HCT116 (cell line): ENCODE data around the gene INSYN1. TPM values are rescaled to one million over a fixed set of nuclear protein-coding genes. Genes with fewer than 3 reads are reported as not detected.

Experiments
- ATAC-seq: fragments of 200-7000 bp; cut with Tn5 transposase; 2 replicates; pipeline ENCODE4 v1.9.1; 2020; ENCODE audit warnings: mild to moderate bottlenecking, moderate library complexity
- BruUV-seq: library from RNA; stranded (reverse); fragments of 400-500 nt; replicated peaks from 2 replicates; lab custom pipeline; 2021; lab: Mats Ljungman, UMichigan
- CTCF ChIA-PET: fragments of 300-600 bp; sonication (Branson Sonifier 250); formaldehyde crosslinking; loops from one replicate; lab custom pipeline; 2021; ENCODE audit warnings: antibody characterized with exemption; lab: Charles Lee
- POLR2A ChIA-PET: fragments of 300-600, 350-600 bp; sonication (Branson Sonifier 250); formaldehyde crosslinking; loops from one replicate; lab custom pipeline; 2021; ENCODE audit warnings: antibody characterized with exemption; lab: Charles Lee
- RAD21 ChIA-PET, 2 experiments: fragments of 300-600 bp; sonication (Branson Sonifier 250); formaldehyde crosslinking; loops; one replicate each; lab custom pipeline; 2023; ENCODE audit warnings: low total read pairs in 2 of 2; ENCODE audit not compliant: uncharacterized antibody in 2 of 2, unreplicated experiment in 2 of 2, low non-redundant PET in 1 of 2; lab: Charles Lee
- DNase-seq: peaks from one replicate; pipeline ENCODE4 v3.0.0-alpha.2; 2010; ENCODE audit warnings: low read depth, low spot score
- H2AFZ ChIP-seq: fragments of 200-600 bp; shearing (Covaris generic), sonication (generic); 2 replicates; pipeline ENCODE4 v1.6.1; 2017; ENCODE audit warnings: low read depth, mixed run types, mixed read lengths, antibody characterized with exemption, low read length; ENCODE audit not compliant: poor library complexity, severe bottlenecking
- H3K27ac ChIP-seq: 2 replicates; pipeline ENCODE4 v1.5.1; 2012; ENCODE audit warnings: low read depth, low read length
- H3K27me3 ChIP-seq: fragments of 200-600 bp; sonication (generic); 2 replicates; pipeline ENCODE4 v1.6.1; 2016; ENCODE audit warnings: mixed run types, low read length, mixed read lengths; ENCODE audit not compliant: insufficient read depth
- H3K36me3 ChIP-seq, 2 experiments: fragments of 200-500 bp in 1 of 2; fragments of 200-600 bp in 1 of 2; sonication (Bioruptor generic) in 1 of 2; sonication (generic) in 1 of 2; 2 replicates each; pipeline versions ENCODE4 v1.5.1 to v1.6.1; 2014 to 2016; ENCODE audit warnings: low read length in 2 of 2, inconsistent platforms in 1 of 2, mixed read lengths in 1 of 2, mixed run types in 1 of 2; ENCODE audit not compliant: insufficient read depth in 2 of 2, control insufficient read depth in 1 of 2
- H3K4me1 ChIP-seq, 2 experiments: fragments of 200-600 bp in 1 of 2; sonication (generic) in 1 of 2; 2 replicates each; pipeline versions ENCODE4 v1.5.1 to v1.6.1; 2012 to 2017; ENCODE audit warnings: low read length in 2 of 2, inconsistent platforms in 1 of 2, mild to moderate bottlenecking in 1 of 2, mixed read lengths in 1 of 2, mixed run types in 1 of 2, moderate library complexity in 1 of 2; ENCODE audit not compliant: insufficient read depth in 2 of 2, control insufficient read depth in 1 of 2
- H3K4me2 ChIP-seq: fragments of 200-600 bp; sonication (generic); 2 replicates; pipeline ENCODE4 v1.6.1; 2017; ENCODE audit warnings: mixed run types, low read length, mixed read lengths
- H3K4me3 ChIP-seq, 2 experiments: fragments of 200-600 bp in 1 of 2; sonication (generic) in 1 of 2; replicated peaks in 1 of 2; 2 replicates each; pipeline ENCODE4 v1.5.1; 2011 to 2016; ENCODE audit warnings: low read length in 2 of 2, control low read depth in 1 of 2, low read depth in 1 of 2, mild to moderate bottlenecking in 1 of 2, mixed read lengths in 1 of 2, mixed run types in 1 of 2
- H3K79me2 ChIP-seq: fragments of 200-600 bp; sonication (generic); 2 replicates; pipeline ENCODE4 v1.6.1; 2017; ENCODE audit warnings: mild to moderate bottlenecking, mixed run types, low read length, moderate library complexity, mixed read lengths; ENCODE audit not compliant: insufficient read depth
- H3K9ac ChIP-seq: fragments of 200-600 bp; sonication (generic); 2 replicates; pipeline ENCODE4 v1.6.1; 2016; ENCODE audit warnings: low read length, mixed read lengths
- H3K9me2 ChIP-seq: fragments of 200-600 bp; sonication (generic), shearing (Covaris generic); 2 replicates; pipeline ENCODE4 v1.6.1; 2017; ENCODE audit warnings: mixed run types, mild to moderate bottlenecking, moderate library complexity; ENCODE audit not compliant: insufficient read depth
- H3K9me3 ChIP-seq, 2 experiments: fragments of 200-500 bp in 1 of 2; fragments of 200-600 bp in 1 of 2; sonication (Bioruptor generic) in 1 of 2; sonication (generic) in 1 of 2; 2 replicates each; pipeline ENCODE4 v1.6.1; 2014 to 2017; ENCODE audit warnings: low read length in 2 of 2, mixed read lengths in 2 of 2, inconsistent platforms in 1 of 2, low read depth in 1 of 2, mild to moderate bottlenecking in 1 of 2, mixed run types in 1 of 2, moderate library complexity in 1 of 2; ENCODE audit not compliant: control insufficient read depth in 1 of 2, insufficient read depth in 1 of 2
- H4K20me1 ChIP-seq: fragments of 200-600 bp; sonication (generic), shearing (Covaris generic); 2 replicates; pipeline ENCODE4 v1.6.1; 2017; ENCODE audit warnings: mixed run types, mild to moderate bottlenecking, moderate library complexity; ENCODE audit not compliant: insufficient read depth
- CBX3 ChIP-seq: IDR thresholded peaks from 2 replicates; pipeline ENCODE4 v1.6.1; 2012; ENCODE audit warnings: low read depth
- CEBPB ChIP-seq: IDR thresholded peaks from 2 replicates; pipeline ENCODE4 v1.6.1; 2012; ENCODE audit warnings: low read depth
- EGR1 ChIP-seq: IDR thresholded peaks from 2 replicates; pipeline ENCODE4 v1.6.1; 2012; ENCODE audit warnings: low read depth
- ELF1 ChIP-seq: IDR thresholded peaks from 2 replicates; pipeline ENCODE4 v1.6.1; 2012; ENCODE audit warnings: low read depth, borderline replicate concordance
- EZH2 ChIP-seq: fragments of 200-600 bp; sonication (generic); IDR thresholded peaks from 2 replicates; pipeline ENCODE4 v1.6.1; 2017; ENCODE audit warnings: antibody characterized with exemption, mixed run types
- EZH2phosphoT487 ChIP-seq: fragments of 200-600 bp; IDR thresholded peaks from 2 replicates; pipeline ENCODE4 v1.6.1; 2018; ENCODE audit warnings: antibody characterized with exemption, borderline replicate concordance
- FOSL1 ChIP-seq: IDR thresholded peaks from 2 replicates; pipeline ENCODE4 v1.6.1; 2012; ENCODE audit warnings: low read depth
- JUND ChIP-seq: IDR thresholded peaks from 2 replicates; pipeline ENCODE4 v1.6.1; 2012
- POLR2A ChIP-seq: IDR thresholded peaks from 2 replicates; pipeline ENCODE4 v1.7.0; 2011; ENCODE audit warnings: borderline replicate concordance; ENCODE audit not compliant: insufficient read depth, insufficient read length; ENCODE audit errors: extremely low read depth
- RAD21 ChIP-seq: IDR thresholded peaks from 2 replicates; pipeline ENCODE4 v1.6.1; 2012; ENCODE audit warnings: low read depth, mild to moderate bottlenecking
- SIN3A ChIP-seq: IDR thresholded peaks from 2 replicates; pipeline ENCODE4 v1.6.1; 2012; ENCODE audit warnings: low read depth
- SP1 ChIP-seq: IDR thresholded peaks from 2 replicates; pipeline ENCODE4 v1.6.1; 2012; ENCODE audit warnings: low read depth
- YY1 ChIP-seq: IDR thresholded peaks from 2 replicates; pipeline ENCODE4 v1.6.1; 2011; ENCODE audit warnings: low read length, low read depth, moderate library complexity, mild to moderate bottlenecking; ENCODE audit not compliant: insufficient replicate concordance; ENCODE audit errors: extremely low read depth
- ZFX ChIP-seq: fragments of 450-650 bp; IDR thresholded peaks from 2 replicates; pipeline ENCODE4 v1.6.1; 2017
- ZNF274 ChIP-seq: fragments of 200-500 bp; sonication (Bioruptor generic); IDR thresholded peaks from 2 replicates; pipeline ENCODE4 v1.6.1; 2014; ENCODE audit warnings: mild to moderate bottlenecking, low read depth, low read length, inconsistent platforms
- intact Hi-C: fragments of 100-400 bp; cut with micrococcal nuclease; formaldehyde crosslinking; loops from 2 replicates; pipeline ENCODE4 v1.10.0; 2022
- total RNA-seq: library from RNA; stranded (reverse); gene quantifications from one replicate; pipeline ENCODE4 v1.2.1, GENCODE V29; 2021; ENCODE audit not compliant: unreplicated experiment
- TF ChIP-seq, protein P1 (sequence below): IDR thresholded peaks from 2 replicates; pipeline ENCODE4 v1.6.1; 2011; ENCODE audit warnings: mild to moderate bottlenecking, low read length, moderate library complexity; ENCODE audit not compliant: insufficient replicate concordance; ENCODE audit errors: extremely low read depth
- TF ChIP-seq, protein P2 (sequence below): IDR thresholded peaks from 2 replicates; pipeline ENCODE4 v1.6.1; 2012
- TF ChIP-seq, protein P3 (sequence below): IDR thresholded peaks from 2 replicates; pipeline ENCODE4 v1.6.1; 2012

INSYN1 gene
- total RNA-seq, 1 experiment from 2014 or later: 2.0 TPM

DNA sequence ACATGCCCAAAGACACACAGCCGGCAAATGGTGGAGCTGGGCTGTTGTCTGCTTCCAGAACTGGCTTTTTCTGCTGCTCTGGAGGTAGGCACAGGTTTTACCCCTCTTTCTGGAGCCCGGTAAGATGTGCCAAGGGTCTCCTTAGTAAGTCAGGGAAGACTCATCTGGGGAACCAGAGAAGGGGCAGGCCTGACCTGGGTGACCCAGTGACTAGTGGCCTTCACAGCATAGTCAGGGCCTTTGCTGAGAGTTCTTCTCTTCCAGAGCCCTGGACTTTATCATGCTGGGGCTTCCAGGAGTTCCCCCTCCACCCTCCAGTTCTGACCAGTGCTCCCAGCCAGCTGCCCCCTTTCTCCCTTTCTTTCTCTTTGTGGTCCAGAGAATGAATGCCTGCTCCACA lies 65.8 kb downstream of the INSYN1 start:
- RAD21 ChIA-PET: no interaction called here
- H3K4me1 ChIP-seq: peaks cover 27 to 73% of the 10 kb centered on the region in 2 experiments
- intact Hi-C loops: no loop called here
- BruUV-seq: no TSS peak
- no peak overlapping the region for H3K4me3 ChIP-seq
- no peaks in the 10 kb centered on the region for H3K9me2 ChIP-seq
- H3K27ac ChIP-seq: no peak overlapping the region
- TF ChIP-seq, protein P1, sequence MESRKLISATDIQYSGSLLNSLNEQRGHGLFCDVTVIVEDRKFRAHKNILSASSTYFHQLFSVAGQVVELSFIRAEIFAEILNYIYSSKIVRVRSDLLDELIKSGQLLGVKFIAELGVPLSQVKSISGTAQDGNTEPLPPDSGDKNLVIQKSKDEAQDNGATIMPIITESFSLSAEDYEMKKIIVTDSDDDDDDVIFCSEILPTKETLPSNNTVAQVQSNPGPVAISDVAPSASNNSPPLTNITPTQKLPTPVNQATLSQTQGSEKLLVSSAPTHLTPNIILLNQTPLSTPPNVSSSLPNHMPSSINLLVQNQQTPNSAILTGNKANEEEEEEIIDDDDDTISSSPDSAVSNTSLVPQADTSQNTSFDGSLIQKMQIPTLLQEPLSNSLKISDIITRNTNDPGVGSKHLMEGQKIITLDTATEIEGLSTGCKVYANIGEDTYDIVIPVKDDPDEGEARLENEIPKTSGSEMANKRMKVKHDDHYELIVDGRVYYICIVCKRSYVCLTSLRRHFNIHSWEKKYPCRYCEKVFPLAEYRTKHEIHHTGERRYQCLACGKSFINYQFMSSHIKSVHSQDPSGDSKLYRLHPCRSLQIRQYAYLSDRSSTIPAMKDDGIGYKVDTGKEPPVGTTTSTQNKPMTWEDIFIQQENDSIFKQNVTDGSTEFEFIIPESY: no peak
- TF ChIP-seq FOSL1 (no peak), SIN3A (no peak), ELF1 (no peak), ZFX (no peak), EZH2 (no peak), RAD21 (no peak), CEBPB (no peak), YY1 (no peak), EZH2phosphoT487 (no peak), CBX3 (no peak), SP1 (no peak), ZNF274 (no peak), EGR1 (no peak), JUND (no peak), POLR2A (no peak)
- TF ChIP-seq, protein P2, sequence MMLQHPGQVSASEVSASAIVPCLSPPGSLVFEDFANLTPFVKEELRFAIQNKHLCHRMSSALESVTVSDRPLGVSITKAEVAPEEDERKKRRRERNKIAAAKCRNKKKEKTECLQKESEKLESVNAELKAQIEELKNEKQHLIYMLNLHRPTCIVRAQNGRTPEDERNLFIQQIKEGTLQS: no peak
- TF ChIP-seq, protein P3, sequence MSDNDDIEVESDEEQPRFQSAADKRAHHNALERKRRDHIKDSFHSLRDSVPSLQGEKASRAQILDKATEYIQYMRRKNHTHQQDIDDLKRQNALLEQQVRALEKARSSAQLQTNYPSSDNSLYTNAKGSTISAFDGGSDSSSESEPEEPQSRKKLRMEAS: no peak
- no peaks in the 10 kb centered on the region for H3K9me3 ChIP-seq
- no peaks in the 10 kb centered on the region for H3K27me3 ChIP-seq
- H4K20me1 ChIP-seq: no peaks in the 10 kb centered on the region
- peaks cover 72% of the 10 kb centered on the region for H3K79me2 ChIP-seq
- no peaks in the 10 kb centered on the region for H3K36me3 ChIP-seq
- DNase-seq (no peak), ATAC-seq (no peak)
- CTCF ChIA-PET: interaction anchor here (1.6 to 3.0 kb wide), 5 partner anchors 10 to 51 kb away, joined by 3 to 16 read pairs (median 5); no protein-coding TSS in a partner anchor
- H2AFZ ChIP-seq: no peak overlapping the region
- no peak overlapping the region for H3K9ac ChIP-seq
- H3K4me2 ChIP-seq: peak overlapping the region; percentile 96
- POLR2A ChIA-PET: interaction anchor here (0.9 to 1.0 kb wide), 2 partner anchors 10 to 53 kb away, joined by 3 read pairs; no protein-coding TSS in a partner anchor
